NCI-H1092 treated with DMSO at 0.1 percent for 48 hours (cell line): ENCODE data around the gene NPB.
"Not testable (repeated sequence)": the region's sequence is repeated elsewhere in the genome, so short reads cannot be mapped to it uniquely, and the experiment has no call there.

Experiments
- DNase-seq: peaks from one replicate; lab custom pipeline; 2025; lab: John Stamatoyannopoulos, UW

NPB gene

GRCh38 chr17:81911969-81912368, 9.9 kb downstream of the NPB start:
- no peak for DNase-seq

GRCh38 chr17:81912441-81913309, 10.6 kb downstream of the NPB start:
- DNase-seq = no peak

- DNase-seq = no peak
Measured at GRCh38 chr17:81913394-81914102, 11.5 kb downstream of the NPB start.

- DNase-seq = no peak
Measured at GRCh38 chr17:81914103-81914850, 12.2 kb downstream of the NPB start.

GRCh38 chr17:81915331-81915730, 13.3 kb downstream of the NPB start:
- DNase-seq = no peak

GRCh38 chr17:81916234-81917001, 14.4 kb downstream of the NPB start:
- DNase-seq = no peak

- peak; percentile 78 for DNase-seq
Measured at GRCh38 chr17:81917565-81918332, 15.7 kb downstream of the NPB start, which contains the start of gene SIRT7. Gene SIRT7 (minus strand): TSS chr17:81918176. CDS start chr17:81918131, 45 bp downstream.

GRCh38 chr17:81918333-81918669, 16.3 kb downstream of the NPB start:
- DNase-seq = not testable (repeated sequence)

- no peak for DNase-seq
Measured at GRCh38 chr17:81918832-81919545, 17.0 kb downstream of the NPB start.

GRCh38 chr17:81920612-81921536, 18.8 kb downstream of the NPB start:
- no peak for DNase-seq

GRCh38 chr17:81921537-81921862, 19.5 kb downstream of the NPB start:
- no peak for DNase-seq

GRCh38 chr17:81921996-81922565, 20.0 kb downstream of the NPB start:
- DNase-seq = no peak

GRCh38 chr17:81922566-81923301, 20.7 kb downstream of the NPB start:
- no peak for DNase-seq

- DNase-seq = no peak
Measured at GRCh38 chr17:81923302-81924260, 21.5 kb downstream of the NPB start.

- DNase-seq = no peak
Measured at GRCh38 chr17:81924557-81925532, 22.8 kb downstream of the NPB start.

GRCh38 chr17:81925860-81926450, 23.9 kb downstream of the NPB start:
- no peak for DNase-seq
